ENCODE measurements around the gene CPNE2.

- no peak for TF ChIP-seq CTCF (conservative IDR thresholded peaks at IDR 0.05)
- no peak for TF ChIP-seq ZFX (IDR thresholded peaks at IDR 0.05)
Measured at GRCh38 chr16:57113042-57113453, 20.7 kb downstream of the CPNE2 start.
